HL-60 (cell line): Measurements from ENCODE around the gene ZNF771.
A peak's percentile ranks its signal among the peaks of the same experiment; 100 is the strongest.

Source experiments
- DNase-seq, 2 experiments: peaks; one replicate each; pipeline ENCODE4 v3.0.0-alpha.2; 2010 to 2020; ENCODE audit warnings: low read depth in 1 of 2, low spot score in 1 of 2
- H3K27ac ChIP-seq: fragments of 250-450 bp; sonication (Bioruptor Pico); replicated peaks from 2 replicates; pipeline ENCODE4 v1.5.1; 2020; ENCODE audit warnings: mild to moderate bottlenecking, moderate library complexity
- H3K27me3 ChIP-seq: fragments of 250-450 bp; sonication (Bioruptor Pico); 2 replicates; pipeline ENCODE4 v1.5.1; 2021; ENCODE audit warnings: mild to moderate bottlenecking, moderate library complexity; ENCODE audit not compliant: insufficient read depth, poor library complexity, severe bottlenecking
- H3K4me3 ChIP-seq: replicated peaks from 2 replicates; pipeline ENCODE4 v1.5.1; 2011; ENCODE audit warnings: mild to moderate bottlenecking, control low read depth, low read length; ENCODE audit not compliant: insufficient read depth
- GABPA ChIP-seq: IDR thresholded peaks from 2 replicates; pipeline ENCODE4 v1.6.1; 2012; ENCODE audit warnings: low read depth
- POLR2AphosphoS5 ChIP-seq: IDR thresholded peaks from 2 replicates; pipeline ENCODE4 v1.6.1; 2012; ENCODE audit warnings: low read depth
- SPI1 ChIP-seq: IDR thresholded peaks from 2 replicates; pipeline ENCODE4 v1.6.1; 2012; ENCODE audit warnings: low read depth, mild to moderate bottlenecking, borderline replicate concordance
- TF ChIP-seq, protein P1 (sequence below): IDR thresholded peaks from one replicate; pipeline ENCODE4 v1.5.1; 2011; ENCODE audit warnings: low read length, control low read depth, inconsistent platforms; ENCODE audit not compliant: insufficient read depth
- TF ChIP-seq, protein P2 (sequence below): IDR thresholded peaks from 2 replicates; pipeline ENCODE4 v1.6.1; 2012; ENCODE audit warnings: low read depth; ENCODE audit not compliant: insufficient replicate concordance

ZNF771 gene

DNA sequence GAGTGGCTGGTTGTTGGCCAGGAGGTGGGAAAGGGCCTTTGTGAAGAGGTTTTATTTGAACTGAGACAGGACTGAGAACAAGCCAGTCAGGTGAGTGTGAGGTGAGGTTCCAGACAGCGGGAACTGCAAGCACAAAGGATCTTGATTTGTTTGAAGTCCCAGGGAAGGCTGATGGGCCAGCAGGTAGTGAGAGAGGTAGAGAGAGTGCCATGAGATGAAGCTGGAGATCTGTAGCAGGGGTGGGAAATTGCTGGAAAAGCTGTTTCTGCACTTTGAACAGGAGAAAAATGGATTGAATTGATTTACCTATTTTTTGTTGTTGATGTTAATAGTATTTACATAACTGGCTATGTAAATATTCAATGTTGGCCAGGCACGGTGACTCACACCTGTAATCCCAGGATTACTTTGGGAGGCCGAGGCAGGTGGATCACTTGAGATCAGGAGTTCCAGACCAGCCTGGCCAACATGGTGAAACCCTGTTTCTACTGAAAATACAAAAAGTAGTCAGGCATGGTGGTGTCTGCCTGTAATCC lies 30.2 kb downstream of the ZNF771 start:
- Histone ChIP-seq H3K4me3 (no peak overlapping the region), H3K27me3 (no peaks in the 10 kb centered on the region), H3K27ac (no peak overlapping the region)
- DNase-seq, result no peak
- TF ChIP-seq GABPA (no peak), POLR2AphosphoS5 (no peak), SPI1 (no peak)
- TF ChIP-seq, protein P1, sequence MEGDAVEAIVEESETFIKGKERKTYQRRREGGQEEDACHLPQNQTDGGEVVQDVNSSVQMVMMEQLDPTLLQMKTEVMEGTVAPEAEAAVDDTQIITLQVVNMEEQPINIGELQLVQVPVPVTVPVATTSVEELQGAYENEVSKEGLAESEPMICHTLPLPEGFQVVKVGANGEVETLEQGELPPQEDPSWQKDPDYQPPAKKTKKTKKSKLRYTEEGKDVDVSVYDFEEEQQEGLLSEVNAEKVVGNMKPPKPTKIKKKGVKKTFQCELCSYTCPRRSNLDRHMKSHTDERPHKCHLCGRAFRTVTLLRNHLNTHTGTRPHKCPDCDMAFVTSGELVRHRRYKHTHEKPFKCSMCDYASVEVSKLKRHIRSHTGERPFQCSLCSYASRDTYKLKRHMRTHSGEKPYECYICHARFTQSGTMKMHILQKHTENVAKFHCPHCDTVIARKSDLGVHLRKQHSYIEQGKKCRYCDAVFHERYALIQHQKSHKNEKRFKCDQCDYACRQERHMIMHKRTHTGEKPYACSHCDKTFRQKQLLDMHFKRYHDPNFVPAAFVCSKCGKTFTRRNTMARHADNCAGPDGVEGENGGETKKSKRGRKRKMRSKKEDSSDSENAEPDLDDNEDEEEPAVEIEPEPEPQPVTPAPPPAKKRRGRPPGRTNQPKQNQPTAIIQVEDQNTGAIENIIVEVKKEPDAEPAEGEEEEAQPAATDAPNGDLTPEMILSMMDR, result no peak
- TF ChIP-seq, protein P2, sequence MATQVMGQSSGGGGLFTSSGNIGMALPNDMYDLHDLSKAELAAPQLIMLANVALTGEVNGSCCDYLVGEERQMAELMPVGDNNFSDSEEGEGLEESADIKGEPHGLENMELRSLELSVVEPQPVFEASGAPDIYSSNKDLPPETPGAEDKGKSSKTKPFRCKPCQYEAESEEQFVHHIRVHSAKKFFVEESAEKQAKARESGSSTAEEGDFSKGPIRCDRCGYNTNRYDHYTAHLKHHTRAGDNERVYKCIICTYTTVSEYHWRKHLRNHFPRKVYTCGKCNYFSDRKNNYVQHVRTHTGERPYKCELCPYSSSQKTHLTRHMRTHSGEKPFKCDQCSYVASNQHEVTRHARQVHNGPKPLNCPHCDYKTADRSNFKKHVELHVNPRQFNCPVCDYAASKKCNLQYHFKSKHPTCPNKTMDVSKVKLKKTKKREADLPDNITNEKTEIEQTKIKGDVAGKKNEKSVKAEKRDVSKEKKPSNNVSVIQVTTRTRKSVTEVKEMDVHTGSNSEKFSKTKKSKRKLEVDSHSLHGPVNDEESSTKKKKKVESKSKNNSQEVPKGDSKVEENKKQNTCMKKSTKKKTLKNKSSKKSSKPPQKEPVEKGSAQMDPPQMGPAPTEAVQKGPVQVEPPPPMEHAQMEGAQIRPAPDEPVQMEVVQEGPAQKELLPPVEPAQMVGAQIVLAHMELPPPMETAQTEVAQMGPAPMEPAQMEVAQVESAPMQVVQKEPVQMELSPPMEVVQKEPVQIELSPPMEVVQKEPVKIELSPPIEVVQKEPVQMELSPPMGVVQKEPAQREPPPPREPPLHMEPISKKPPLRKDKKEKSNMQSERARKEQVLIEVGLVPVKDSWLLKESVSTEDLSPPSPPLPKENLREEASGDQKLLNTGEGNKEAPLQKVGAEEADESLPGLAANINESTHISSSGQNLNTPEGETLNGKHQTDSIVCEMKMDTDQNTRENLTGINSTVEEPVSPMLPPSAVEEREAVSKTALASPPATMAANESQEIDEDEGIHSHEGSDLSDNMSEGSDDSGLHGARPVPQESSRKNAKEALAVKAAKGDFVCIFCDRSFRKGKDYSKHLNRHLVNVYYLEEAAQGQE, result no peak

GRCh38 chr16:30438835-30439234 lies 31.4 kb downstream of the ZNF771 start:
- no peak for TF ChIP-seq GABPA
- TF ChIP-seq, protein P1, result no peak
- TF ChIP-seq, protein P2, result no peak
- no peak for TF ChIP-seq POLR2AphosphoS5
- Histone ChIP-seq H3K4me3 (no peak overlapping the region), H3K27ac (no peak overlapping the region), H3K27me3 (no peaks in the 10 kb centered on the region)
- DNase-seq, result no peak

- DNase-seq, result peak in 1 of 2 experiments; percentile 22
- Histone ChIP-seq H3K27ac (no peak overlapping the region), H3K27me3 (no peaks in the 10 kb centered on the region), H3K4me3 (no peak overlapping the region)
- TF ChIP-seq SPI1 (no peak), POLR2AphosphoS5 (no peak)
These were observed 32.4 kb downstream of the ZNF771 start for GRCh38 chr16:30439720-30440348.

DNA sequence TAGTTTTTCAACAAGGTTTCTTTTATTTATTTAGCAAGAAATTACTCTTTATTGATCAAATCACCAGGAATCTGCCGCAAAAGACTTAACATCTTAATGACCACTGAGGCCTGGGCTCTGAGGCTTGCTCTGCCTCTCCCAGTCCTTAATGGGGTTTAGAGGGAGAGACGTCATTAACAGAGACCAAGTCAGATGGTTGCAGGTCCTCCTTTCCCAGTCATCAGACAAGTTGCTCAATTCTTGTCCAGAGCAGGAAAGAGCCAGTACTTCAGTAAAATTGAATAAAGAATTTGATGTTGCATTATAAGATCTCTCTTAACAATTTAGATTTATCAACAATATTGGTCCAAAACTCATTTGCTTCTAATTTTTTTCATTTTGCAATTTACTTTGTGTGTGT lies 36.2 kb downstream of the ZNF771 start:
- DNase-seq, result no peak
- Histone ChIP-seq H3K27me3 (no peaks in the 10 kb centered on the region), H3K4me3 (peak overlapping the region; percentile 64), H3K27ac (no peak overlapping the region)
- no peak for TF ChIP-seq POLR2AphosphoS5
- no peak for TF ChIP-seq SPI1
- TF ChIP-seq, protein P2, result no peak
- TF ChIP-seq, protein P1, result no peak
